Upper lobe of left lung (tissue), 4 donors: ENCODE measurements around the gene LY6G5C.

Experiments
- EP300 ChIP-seq, 4 donors: sonication (generic); formaldehyde crosslinking; IDR thresholded peaks; one replicate each; pipeline ENCODE4 v1.5.1; 2017; ENCODE audit warnings: antibody characterized with exemption in 4 of 4, control low read depth in 2 of 4
- POLR2A ChIP-seq, 4 donors: fragments of 450-650 bp; IDR thresholded peaks; one replicate each; pipeline ENCODE4 v1.5.1; 2016 to 2017; ENCODE audit warnings: antibody characterized with exemption in 4 of 4, mild to moderate bottlenecking in 2 of 4
- POLR2AphosphoS5 ChIP-seq, 2 donors: sonication (generic); formaldehyde crosslinking; IDR thresholded peaks; one replicate each; pipeline ENCODE4 v1.5.1; 2017; ENCODE audit warnings: antibody characterized with exemption in 2 of 2
- TF ChIP-seq, protein P1 (sequence below), 6 experiments: fragments of 450-650 bp in 4 of 6; fragments of 200-600 bp in 2 of 6; sonication (generic) in 2 of 6; IDR thresholded peaks; one replicate each; pipeline ENCODE4 v1.5.1; 2016 to 2019; ENCODE audit warnings: antibody characterized with exemption in 6 of 6

DNA sequence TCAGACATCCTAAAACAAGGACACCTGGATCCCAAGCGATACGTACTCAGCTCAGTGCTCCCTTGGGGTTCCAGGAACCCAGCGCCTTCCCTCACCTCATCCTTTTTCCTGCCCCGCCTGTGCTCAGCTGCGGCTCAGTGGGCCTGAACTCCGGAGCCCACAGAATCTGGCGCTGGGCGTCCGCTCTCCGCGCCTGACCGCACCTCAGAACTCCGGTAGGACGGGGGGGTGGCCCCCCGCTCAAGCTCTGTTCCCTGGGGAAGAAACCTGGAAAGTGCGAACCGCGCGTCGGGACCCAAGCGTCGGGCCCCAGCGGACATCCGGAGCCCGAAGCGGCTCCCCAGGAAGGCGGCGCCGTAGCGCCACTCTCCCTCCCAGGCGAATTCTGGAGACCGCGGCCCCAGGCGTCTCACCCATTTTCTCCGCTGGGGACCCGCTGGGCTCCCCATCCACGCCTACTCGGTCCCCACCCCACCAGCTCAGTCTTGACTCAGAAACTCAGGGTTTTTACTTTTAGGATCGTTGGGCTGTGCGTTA is 336 bp upstream of the LY6G5C start:
- TF ChIP-seq POLR2AphosphoS5 (IDR thresholded peaks at IDR 0.05), result no peak
- TF ChIP-seq, protein P1, sequence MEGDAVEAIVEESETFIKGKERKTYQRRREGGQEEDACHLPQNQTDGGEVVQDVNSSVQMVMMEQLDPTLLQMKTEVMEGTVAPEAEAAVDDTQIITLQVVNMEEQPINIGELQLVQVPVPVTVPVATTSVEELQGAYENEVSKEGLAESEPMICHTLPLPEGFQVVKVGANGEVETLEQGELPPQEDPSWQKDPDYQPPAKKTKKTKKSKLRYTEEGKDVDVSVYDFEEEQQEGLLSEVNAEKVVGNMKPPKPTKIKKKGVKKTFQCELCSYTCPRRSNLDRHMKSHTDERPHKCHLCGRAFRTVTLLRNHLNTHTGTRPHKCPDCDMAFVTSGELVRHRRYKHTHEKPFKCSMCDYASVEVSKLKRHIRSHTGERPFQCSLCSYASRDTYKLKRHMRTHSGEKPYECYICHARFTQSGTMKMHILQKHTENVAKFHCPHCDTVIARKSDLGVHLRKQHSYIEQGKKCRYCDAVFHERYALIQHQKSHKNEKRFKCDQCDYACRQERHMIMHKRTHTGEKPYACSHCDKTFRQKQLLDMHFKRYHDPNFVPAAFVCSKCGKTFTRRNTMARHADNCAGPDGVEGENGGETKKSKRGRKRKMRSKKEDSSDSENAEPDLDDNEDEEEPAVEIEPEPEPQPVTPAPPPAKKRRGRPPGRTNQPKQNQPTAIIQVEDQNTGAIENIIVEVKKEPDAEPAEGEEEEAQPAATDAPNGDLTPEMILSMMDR (IDR thresholded peaks at IDR 0.05), result peak in 3 of 6 experiments; percentile 33 to 48 (median 35)
- peak in 1 of 4 donors; percentile 31 for TF ChIP-seq POLR2A (IDR thresholded peaks at IDR 0.05)
- TF ChIP-seq EP300 (IDR thresholded peaks at IDR 0.05), result no peak
